OCI-LY1 (cell line): ENCODE data around the gene SLC5A1.

Experiments used
- EZH2 ChIP-seq: fragments of 200-600 bp; sonication (generic), shearing (Covaris generic); IDR thresholded peaks from 2 replicates; pipeline ENCODE4 v1.8.0; 2017; ENCODE audit warnings: borderline replicate concordance, mixed run types, mild to moderate bottlenecking, antibody characterized with exemption, low read length, moderate library complexity, mixed read lengths
- TF ChIP-seq, protein P1 (sequence below): fragments of 200-600 bp; sonication (generic), shearing (Covaris generic); IDR thresholded peaks from 2 replicates; pipeline ENCODE4 v1.5.1; 2017; ENCODE audit warnings: mild to moderate bottlenecking, antibody characterized with exemption, low read length, moderate library complexity, mixed read lengths

DNA sequence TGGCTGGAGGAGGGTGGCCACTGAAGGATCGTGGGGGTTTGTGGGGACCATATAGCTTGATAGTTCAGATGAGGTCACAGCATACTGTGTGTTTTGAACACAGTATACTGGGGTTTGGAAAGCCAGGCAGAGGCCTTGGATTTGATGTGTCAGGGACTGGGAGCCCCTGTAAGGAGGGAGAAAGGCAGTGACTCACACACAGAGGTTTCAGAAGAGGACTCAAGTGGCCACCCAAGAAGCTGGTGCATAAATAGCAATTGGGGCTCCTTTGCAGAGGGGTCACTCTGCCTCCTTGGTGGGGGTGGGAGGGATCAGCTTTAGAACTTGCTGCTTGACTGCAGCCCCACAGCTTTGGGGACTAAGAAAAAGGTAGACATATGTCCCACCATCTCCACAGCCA, 39.3 kb downstream of the SLC5A1 start:
- TF ChIP-seq, protein P1, sequence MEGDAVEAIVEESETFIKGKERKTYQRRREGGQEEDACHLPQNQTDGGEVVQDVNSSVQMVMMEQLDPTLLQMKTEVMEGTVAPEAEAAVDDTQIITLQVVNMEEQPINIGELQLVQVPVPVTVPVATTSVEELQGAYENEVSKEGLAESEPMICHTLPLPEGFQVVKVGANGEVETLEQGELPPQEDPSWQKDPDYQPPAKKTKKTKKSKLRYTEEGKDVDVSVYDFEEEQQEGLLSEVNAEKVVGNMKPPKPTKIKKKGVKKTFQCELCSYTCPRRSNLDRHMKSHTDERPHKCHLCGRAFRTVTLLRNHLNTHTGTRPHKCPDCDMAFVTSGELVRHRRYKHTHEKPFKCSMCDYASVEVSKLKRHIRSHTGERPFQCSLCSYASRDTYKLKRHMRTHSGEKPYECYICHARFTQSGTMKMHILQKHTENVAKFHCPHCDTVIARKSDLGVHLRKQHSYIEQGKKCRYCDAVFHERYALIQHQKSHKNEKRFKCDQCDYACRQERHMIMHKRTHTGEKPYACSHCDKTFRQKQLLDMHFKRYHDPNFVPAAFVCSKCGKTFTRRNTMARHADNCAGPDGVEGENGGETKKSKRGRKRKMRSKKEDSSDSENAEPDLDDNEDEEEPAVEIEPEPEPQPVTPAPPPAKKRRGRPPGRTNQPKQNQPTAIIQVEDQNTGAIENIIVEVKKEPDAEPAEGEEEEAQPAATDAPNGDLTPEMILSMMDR, result no peak
- no peak for TF ChIP-seq EZH2
